Ectodermal cell (in vitro differentiated cells): ENCODE data around the gene RNF212B.
A peak's percentile ranks its signal among the peaks of the same experiment; 100 is the strongest.

Experiments
- H3K27ac ChIP-seq: 2 replicates; pipeline ENCODE4 v1.7.0; 2013; ENCODE audit warnings: mild to moderate bottlenecking, low read depth, low read length; ENCODE audit not compliant: insufficient read depth, poor library complexity, severe bottlenecking
- H3K27me3 ChIP-seq: 2 replicates; pipeline ENCODE4 v1.7.0; 2013; ENCODE audit warnings: mild to moderate bottlenecking, low read length; ENCODE audit not compliant: insufficient read depth, control insufficient read depth, poor library complexity, severe bottlenecking
- H3K36me3 ChIP-seq: one replicate; pipeline ENCODE4 v1.7.0; 2013; ENCODE audit warnings: low read length; ENCODE audit not compliant: control insufficient read depth, insufficient read depth
- H3K4me1 ChIP-seq: one replicate; pipeline ENCODE4 v1.7.0; 2013; ENCODE audit warnings: low read length; ENCODE audit not compliant: control insufficient read depth, insufficient read depth
- H3K4me3 ChIP-seq: 2 replicates; pipeline ENCODE4 v1.7.0; 2013; ENCODE audit warnings: low read depth, low read length, control low read depth; ENCODE audit not compliant: insufficient read depth
- H3K9me3 ChIP-seq: 2 replicates; pipeline ENCODE4 v1.7.0; 2013; ENCODE audit warnings: mild to moderate bottlenecking, low read length, moderate library complexity; ENCODE audit not compliant: control insufficient read depth
- WGBS, 2 experiments: methylation state at CpG; one replicate each; pipeline ENCODE4 v1.1.7; 2013; ENCODE audit warnings: missing lambda C conversion rate in 2 of 2; 5-methylcytosine and 5-hydroxymethylcytosine counted together

Gene RNF212B

DNA sequence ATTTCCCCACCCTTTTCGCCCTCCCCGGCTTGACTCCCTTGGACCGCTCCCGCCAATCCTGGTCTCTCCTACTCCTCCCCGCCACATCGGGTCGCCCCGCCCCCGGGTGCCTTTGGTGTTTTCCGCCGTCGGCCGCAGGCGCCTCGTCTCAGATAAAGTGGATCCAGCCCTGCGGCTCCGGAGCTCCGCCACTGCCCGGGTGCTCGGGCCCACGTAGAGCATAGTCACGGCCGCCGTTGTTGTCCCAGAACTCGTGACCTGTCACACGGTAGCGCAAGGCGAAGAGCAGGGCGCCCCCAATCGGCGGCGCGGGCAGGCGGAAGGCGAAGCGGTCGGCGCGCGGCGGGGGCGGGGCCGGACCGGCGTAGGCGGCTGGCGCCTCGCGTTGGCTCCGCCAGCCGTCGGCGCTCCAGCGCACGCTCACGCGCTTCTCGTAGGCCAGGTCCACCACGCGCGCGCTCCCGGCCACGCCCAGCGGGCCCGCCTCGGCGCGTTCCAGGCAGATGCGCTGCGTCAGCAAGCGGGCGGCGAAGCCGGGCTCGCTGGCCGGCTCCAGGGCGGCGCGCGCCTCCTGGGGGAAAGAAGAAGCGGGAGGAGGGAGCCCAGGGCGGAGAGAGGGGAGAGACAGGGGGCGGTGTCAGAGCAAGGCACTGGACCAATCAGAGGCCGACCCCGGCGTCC is 63.7 kb downstream of the RNF212B start:
- 0% methylated on average over 87 of the region's 87 CpGs for WGBS, 2 experiments
- H3K4me1 ChIP-seq = peaks cover 15% of the 10 kb centered on the region
- H3K4me3 ChIP-seq = peak overlapping the region; percentile 71
- H3K27ac ChIP-seq = peak overlapping the region; percentile 92
- H3K9me3 ChIP-seq = no peaks in the 10 kb centered on the region
- no peaks in the 10 kb centered on the region for H3K36me3 ChIP-seq
- peaks cover 15% of the 10 kb centered on the region for H3K27me3 ChIP-seq

DNA sequence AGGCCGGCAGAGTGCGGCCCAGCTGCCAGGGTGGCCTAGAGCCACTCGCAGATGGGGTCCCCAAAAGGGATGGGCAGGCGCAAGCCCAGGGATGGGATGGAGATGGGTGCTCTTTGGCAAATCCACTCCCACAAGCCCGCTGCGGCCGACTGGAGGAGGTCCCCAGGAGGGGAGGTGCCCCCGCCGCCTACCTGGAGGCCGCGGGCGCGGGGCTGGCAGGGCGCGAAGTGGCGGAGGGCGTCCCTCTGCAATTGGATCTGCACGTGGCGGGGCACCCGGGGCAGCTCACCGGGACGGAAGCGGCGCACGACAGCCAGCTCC is 64.2 kb downstream of the RNF212B start:
- Histone ChIP-seq H3K4me1 (peaks cover 15% of the 10 kb centered on the region), H3K9me3 (no peaks in the 10 kb centered on the region), H3K27me3 (peaks cover 15% of the 10 kb centered on the region), H3K36me3 (no peaks in the 10 kb centered on the region), H3K4me3 (peak overlapping the region; percentile 71), H3K27ac (peak overlapping the region; percentile 90)
- WGBS, 2 experiments = 1% methylated on average over 25 of the region's 25 CpGs

DNA sequence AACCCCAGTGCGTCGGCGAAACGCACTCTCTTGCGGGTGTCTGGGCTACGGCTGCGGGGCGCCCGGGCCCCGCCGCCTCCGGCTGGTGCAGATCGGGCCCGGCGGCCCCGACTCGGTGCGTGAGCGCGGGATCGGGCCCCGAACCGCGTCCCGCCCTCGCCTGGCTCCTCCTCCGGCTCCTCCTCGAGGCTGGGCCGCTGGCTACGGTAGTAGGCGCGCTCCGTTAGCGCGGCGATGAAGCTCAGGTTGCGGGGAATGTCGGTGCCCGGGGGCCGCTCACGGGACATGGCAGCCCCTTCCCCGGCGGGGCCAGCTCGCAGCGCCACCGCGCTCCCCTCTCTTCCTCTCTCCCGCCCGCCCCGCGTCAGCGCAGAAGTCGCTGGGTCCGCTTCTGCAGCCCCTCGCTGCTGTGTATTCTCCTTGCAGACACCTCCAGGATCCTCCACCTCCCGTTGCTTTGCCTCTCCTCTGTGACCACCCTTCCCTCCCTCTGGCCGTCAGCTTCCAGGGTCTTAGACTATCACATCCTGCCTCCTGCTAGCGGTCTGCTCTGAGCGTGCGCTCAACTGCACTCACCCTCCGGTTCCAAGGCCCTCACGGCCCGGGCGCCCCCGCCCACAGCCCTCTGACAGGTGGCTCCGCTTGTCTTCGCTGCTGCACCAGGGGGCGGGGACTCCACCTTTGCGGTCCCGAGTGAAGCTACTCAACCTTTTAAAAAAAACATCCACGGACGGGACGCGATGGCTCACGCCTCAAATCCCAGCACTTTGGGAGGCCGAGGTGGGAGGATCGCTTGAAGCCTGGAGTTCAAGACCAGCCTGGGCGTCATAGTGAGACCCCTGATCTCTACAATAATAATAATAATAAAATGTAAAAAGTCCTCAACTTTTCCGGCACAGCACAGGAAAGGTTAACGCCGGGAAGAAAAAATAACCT is 64.8 kb downstream of the RNF212B start, which contains the start of gene PPP1R3E:
PPP1R3E (minus strand) TSS at position 570 of the 936 bp plus-strand sequence; CDS start at position 287, 283 bp downstream.
- Histone ChIP-seq H3K9me3 (no peaks in the 10 kb centered on the region), H3K36me3 (no peaks in the 10 kb centered on the region), H3K27ac (peak within 1 kb of the TSS; percentile 90), H3K27me3 (peaks cover 15% of the 10 kb centered on the region), H3K4me3 (peak within 1 kb of the TSS; percentile 71), H3K4me1 (peaks cover 20% of the 10 kb centered on the region)
- WGBS, 2 experiments = 4% methylated on average over 80 of the region's 81 CpGs

DNA sequence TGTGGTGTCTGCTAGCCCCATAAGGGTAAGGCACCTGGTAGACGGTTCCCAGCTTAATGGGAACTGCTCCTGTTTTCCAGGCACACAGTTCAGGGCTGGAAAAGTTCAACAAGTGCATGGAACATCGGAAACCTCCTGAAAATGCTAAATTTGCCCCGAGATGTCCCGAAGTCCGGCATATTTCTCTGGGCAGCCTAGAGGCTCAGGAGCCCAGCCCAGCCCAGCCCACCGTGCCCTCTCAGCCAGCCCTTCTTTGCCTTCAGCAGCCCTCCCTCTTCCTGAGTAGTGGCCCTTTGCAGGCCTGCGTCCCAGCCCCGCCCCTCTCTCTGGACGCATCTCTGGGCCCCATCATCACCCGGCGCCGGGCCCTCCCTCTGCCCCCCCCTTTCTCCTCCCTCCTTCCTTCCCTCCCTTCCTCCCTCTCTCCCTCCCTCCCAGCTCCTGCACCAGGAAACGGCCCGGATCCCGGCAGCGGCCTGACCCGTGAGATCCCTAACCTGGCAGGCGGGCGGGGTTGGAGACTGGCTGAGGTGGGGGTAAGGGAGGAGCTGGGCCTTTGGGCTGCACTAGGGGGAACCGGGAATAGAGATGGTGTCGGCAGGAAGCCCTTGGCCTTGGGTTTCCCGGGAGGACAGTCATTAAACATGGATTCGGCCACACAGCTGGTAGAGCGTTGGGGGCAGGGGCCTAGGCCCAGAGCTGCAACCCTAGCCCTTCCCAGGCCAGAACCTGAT is 68.8 kb downstream of the RNF212B start, which contains the start of gene BCL2L2:
BCL2L2 (plus strand) TSS at position 422 of the 734 bp plus-strand sequence. CDS start 935 bp downstream, outside the sequence.
- Histone ChIP-seq H3K4me3 (peak within 1 kb of the TSS; percentile 61), H3K9me3 (no peaks in the 10 kb centered on the region), H3K4me1 (peaks cover 18% of the 10 kb centered on the region), H3K27me3 (peaks cover 15% of the 10 kb centered on the region), H3K36me3 (peaks cover 4% of the 10 kb centered on the region), H3K27ac (peak within 1 kb of the TSS; percentile 73)
- 1 to 2% methylated on average over 24 of the region's 24 CpGs for WGBS, 2 experiments

DNA sequence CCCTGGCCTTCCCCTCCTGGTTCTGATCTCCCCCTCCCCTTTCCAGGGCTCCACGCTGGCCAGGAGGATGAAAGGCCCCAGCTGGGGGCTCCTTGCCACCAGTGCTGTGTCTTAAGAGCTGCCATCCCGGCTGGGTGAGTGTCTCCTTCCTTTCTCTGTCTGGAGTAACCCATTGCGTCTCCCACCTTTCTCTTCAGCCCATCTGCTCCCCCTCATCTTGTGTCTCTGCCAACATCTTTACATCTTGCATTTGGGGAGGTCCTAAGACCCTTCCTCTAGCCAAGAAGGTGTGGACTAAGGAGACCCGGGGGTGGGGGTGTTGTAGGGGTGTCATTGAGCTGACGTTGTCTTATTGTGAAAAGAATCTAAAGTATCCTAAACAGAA is 69.4 kb downstream of the RNF212B start:
- no peaks in the 10 kb centered on the region for H3K9me3 ChIP-seq
- H3K36me3 ChIP-seq = peaks cover 4% of the 10 kb centered on the region
- peak overlapping the region; percentile 73 for H3K27ac ChIP-seq
- 7 to 9% methylated on average over 3 of the region's 5 CpGs for WGBS, 2 experiments
- H3K27me3 ChIP-seq = peaks cover 15% of the 10 kb centered on the region
- H3K4me1 ChIP-seq = peaks cover 18% of the 10 kb centered on the region
- H3K4me3 ChIP-seq = peak overlapping the region; percentile 61

DNA sequence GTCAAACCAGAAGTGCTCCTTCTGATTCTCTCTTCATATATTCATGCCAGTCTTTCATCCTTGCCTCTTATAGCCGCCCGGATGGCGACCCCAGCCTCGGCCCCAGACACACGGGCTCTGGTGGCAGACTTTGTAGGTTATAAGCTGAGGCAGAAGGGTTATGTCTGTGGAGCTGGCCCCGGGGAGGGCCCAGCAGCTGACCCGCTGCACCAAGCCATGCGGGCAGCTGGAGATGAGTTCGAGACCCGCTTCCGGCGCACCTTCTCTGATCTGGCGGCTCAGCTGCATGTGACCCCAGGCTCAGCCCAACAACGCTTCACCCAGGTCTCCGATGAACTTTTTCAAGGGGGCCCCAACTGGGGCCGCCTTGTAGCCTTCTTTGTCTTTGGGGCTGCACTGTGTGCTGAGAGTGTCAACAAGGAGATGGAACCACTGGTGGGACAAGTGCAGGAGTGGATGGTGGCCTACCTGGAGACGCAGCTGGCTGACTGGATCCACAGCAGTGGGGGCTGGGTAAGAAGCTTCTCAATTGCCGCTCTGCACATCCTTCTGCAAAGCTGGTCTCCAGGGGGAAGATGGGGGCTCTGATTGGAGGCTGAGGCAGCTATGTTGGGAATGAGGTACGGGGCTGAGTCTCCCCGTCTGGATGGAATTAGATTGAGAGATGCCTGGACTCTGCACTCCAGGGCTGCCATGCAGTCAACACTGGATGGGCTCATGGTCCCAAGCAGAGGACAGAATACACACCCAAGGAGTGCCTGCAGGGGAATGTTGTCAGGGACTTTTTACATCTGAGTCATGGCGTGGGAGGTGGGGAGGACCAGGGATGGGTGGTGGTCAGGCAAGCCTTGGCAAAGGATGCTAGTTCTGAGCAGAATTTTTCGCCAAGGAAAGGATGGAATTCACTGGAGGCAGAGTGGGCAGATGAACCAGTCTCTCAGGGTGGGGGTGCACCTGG is 70.2 kb downstream of the RNF212B start:
- Histone ChIP-seq H3K4me3 (peak overlapping the region; percentile 61), H3K27me3 (peaks cover 14% of the 10 kb centered on the region), H3K27ac (no peak overlapping the region), H3K36me3 (peaks cover 4% of the 10 kb centered on the region), H3K9me3 (no peaks in the 10 kb centered on the region), H3K4me1 (peaks cover 18% of the 10 kb centered on the region)
- 93% methylated on average over 22 of the region's 22 CpGs for WGBS, 2 experiments

DNA sequence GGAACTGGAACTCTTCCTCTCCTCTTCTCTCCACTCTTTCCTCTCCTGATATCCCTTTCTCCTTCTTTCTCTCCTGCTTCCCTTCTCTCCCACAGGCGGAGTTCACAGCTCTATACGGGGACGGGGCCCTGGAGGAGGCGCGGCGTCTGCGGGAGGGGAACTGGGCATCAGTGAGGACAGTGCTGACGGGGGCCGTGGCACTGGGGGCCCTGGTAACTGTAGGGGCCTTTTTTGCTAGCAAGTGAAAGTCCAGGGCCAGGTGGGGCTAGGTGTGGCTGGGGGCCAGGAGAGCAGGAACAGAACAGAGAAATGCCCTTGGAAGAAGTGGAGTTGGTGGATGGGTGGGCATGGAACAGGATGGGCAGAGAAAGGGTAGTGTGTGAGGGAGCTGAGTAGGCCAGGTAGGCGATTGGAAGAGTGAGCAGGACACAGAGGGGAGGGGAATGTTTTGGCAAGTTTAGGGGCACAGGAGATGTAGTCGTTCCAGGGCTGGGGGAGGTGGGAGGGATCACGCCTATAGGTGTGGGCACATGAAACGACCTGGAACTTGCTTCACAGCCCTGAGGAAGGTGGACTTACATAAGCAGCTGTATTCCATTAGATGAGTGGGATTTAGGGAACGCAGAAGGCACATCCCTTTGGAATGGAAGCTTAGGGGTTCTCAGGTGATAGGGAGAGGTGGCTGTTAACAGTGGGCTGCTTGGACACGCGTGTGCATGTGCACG is 71.1 kb downstream of the RNF212B start:
- Histone ChIP-seq H3K4me3 (no peak overlapping the region), H3K36me3 (peaks cover 4% of the 10 kb centered on the region), H3K27me3 (peaks cover 5% of the 10 kb centered on the region), H3K9me3 (no peaks in the 10 kb centered on the region), H3K27ac (no peak overlapping the region), H3K4me1 (peaks cover 18% of the 10 kb centered on the region)
- 95% methylated on average over 17 of the region's 17 CpGs for WGBS, 2 experiments

DNA sequence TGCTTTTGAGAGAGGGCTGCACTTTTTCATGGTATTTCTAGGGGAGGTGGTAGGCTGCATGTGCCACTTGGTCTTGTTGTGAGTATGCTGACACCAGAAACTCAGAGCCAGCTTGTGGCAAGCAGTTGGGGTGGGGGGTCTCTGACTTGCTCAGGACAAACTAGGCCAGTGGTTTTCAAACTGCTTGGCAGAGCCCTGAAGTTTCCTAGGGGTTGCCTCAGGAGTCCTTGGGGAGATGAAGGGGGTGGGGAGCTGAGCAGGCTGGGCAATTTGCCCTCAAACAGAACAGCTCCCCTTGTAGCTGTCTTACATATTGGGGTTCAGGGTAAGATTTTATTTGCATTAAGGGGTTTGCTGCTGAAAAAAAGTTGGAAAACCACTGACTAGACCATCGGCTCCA is 72.8 kb downstream of the RNF212B start:
- Histone ChIP-seq H3K36me3 (peaks cover 4% of the 10 kb centered on the region), H3K9me3 (no peaks in the 10 kb centered on the region), H3K4me3 (no peak overlapping the region), H3K4me1 (peaks cover 18% of the 10 kb centered on the region), H3K27me3 (no peaks in the 10 kb centered on the region), H3K27ac (no peak overlapping the region)
- 89 to 100% methylated on average over 1 of the region's 1 CpG for WGBS, 2 experiments

DNA sequence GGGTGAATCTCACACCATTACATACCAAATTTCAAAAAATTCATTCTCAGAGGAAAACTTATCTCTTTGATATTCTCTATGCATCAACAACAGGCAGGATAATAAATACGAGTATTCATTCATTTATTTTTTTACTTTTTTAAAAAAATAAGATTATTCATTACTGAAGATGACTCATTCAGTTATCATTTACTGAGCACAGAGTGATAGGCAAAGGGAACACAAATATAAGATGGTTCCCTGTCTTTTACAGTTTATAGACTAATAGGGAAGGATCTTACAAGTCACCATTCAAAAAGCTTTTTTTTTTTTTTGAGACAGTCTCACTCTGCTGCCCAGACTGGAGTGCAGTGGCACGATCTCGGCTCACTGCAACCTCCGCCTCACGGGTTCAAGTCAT is 78.6 kb downstream of the RNF212B start:
- Histone ChIP-seq H3K4me1 (peaks cover 5% of the 10 kb centered on the region), H3K27ac (no peak overlapping the region), H3K9me3 (no peaks in the 10 kb centered on the region), H3K4me3 (no peak overlapping the region), H3K36me3 (no peaks in the 10 kb centered on the region), H3K27me3 (no peaks in the 10 kb centered on the region)
- WGBS, 2 experiments = 89 to 95% methylated on average over 4 of the region's 5 CpGs
